DMS 273 treated with DMSO at 0.1 percent for 48 hours (cell line): Measurements from ENCODE around the gene FOSL2.
"Not testable (repeated sequence)": the region's sequence is repeated elsewhere in the genome, so short reads cannot be mapped to it uniquely, and the experiment has no call there.

Source experiments
- DNase-seq: peaks from one replicate; lab custom pipeline; 2025; lab: John Stamatoyannopoulos, UW

FOSL2 gene

GRCh38 chr2:28357948-28358667 lies 34.5 kb upstream of the FOSL2 start:
- no peak for DNase-seq

DNA sequence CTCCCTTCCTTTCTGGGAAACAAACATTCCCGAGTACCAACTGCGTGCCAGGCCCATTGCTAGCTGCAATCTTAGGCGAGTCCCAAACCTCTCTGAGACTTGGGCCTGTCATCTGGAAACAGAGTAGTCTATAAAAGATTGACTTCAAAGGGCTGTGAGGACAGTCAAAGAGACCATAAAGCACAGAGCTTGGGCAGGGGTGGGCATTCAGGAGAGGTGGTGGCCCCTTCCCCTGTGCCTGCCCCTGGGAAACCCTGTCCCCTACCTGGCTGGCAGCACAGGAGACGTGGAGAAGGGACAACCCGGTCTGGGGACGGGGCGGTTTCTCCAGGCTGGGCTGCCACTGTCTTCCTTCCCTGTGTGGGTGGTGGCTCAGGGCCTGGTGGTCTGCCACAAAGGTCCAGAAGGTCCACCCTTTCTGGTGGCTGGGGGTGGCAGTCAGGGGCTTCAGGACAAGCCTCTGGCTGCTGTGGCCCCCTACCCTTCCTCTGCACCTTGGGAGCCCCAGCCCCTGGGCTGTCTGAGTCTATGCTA lies 33.9 kb upstream of the FOSL2 start:
- DNase-seq, result no peak

GRCh38 chr2:28359222-28360057 lies 33.2 kb upstream of the FOSL2 start:
- DNase-seq, result no peak

DNA sequence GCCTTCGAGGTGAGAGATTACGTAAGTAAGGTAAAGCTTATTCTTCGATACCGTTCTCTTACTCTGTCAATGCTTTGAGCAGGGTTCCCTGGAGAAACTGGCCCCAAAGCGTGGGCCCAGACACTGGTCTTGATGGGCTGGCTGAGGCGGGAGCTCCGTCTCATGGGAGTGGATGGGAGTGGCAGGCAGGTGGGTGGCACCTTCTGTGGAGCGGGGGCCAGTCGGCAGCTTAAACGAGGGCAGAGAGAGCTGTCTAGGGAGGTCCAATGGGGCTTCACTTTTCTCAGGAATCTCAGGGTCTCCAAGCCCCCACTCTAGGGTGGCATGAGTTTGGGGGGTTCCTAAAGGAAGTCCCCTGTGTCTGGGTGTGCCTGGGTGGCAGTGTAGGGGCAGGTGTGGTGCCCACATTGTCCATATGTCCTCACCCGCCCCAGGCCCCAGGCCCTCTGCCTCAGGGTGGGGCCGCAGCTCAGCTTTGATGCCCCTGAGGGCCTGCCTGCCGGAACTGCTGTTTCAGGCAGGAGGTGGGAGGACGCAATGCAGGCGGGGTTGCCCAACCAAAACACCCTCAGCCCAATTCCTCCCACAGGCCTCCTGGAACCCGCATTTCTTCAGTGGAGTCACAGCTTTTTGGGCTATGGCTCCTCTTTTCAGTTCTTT lies 32.5 kb upstream of the FOSL2 start:
- DNase-seq, result no peak

- no peak for DNase-seq
Measured at GRCh38 chr2:28360718-28361293, 31.9 kb upstream of the FOSL2 start.

- no peak for DNase-seq
Measured at GRCh38 chr2:28361991-28362710, 30.5 kb upstream of the FOSL2 start.

- DNase-seq, result no peak
Measured at GRCh38 chr2:28362991-28363521, 29.6 kb upstream of the FOSL2 start.

GRCh38 chr2:28363686-28364280 lies 28.9 kb upstream of the FOSL2 start:
- no peak for DNase-seq

DNA sequence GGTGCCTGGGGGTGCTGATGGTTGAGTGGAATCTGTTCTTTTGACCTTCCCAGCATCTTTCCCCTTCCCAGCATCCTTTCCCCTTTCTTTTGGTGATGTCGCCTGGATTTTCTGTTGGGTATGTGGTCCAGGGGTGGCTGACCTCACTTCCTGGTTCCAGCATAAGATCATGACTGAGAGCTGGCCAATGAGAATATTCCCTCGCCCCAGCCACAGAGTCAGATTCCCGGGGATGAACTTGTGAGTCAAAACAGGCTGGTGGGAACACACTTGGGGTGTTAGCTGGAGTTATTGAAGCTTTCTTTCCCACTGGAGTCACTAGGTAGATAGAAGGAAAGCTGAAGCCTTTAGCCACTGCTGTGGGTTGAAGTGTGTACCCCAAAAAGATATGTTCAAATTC lies 28.0 kb upstream of the FOSL2 start:
- DNase-seq, result no peak

- DNase-seq, result no peak
Measured at GRCh38 chr2:28365158-28365557, 27.5 kb upstream of the FOSL2 start.

DNA sequence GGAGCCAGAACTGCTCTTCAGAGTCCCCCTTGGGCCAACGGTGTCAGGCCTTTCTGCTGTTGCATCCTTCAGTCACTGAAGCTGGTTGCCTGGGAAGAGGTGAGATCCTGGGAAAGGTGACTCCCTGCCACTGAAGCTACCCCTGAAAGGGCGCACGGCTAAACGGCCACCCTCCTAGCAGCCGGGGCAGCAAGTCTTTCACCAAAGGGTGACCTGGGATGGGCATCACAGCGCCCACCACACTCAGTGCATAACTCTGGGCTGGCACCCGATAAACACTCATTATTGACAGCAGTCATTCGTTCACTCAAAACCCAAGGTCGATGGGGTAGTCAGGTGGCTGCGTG lies 26.5 kb upstream of the FOSL2 start:
- DNase-seq, result no peak

DNA sequence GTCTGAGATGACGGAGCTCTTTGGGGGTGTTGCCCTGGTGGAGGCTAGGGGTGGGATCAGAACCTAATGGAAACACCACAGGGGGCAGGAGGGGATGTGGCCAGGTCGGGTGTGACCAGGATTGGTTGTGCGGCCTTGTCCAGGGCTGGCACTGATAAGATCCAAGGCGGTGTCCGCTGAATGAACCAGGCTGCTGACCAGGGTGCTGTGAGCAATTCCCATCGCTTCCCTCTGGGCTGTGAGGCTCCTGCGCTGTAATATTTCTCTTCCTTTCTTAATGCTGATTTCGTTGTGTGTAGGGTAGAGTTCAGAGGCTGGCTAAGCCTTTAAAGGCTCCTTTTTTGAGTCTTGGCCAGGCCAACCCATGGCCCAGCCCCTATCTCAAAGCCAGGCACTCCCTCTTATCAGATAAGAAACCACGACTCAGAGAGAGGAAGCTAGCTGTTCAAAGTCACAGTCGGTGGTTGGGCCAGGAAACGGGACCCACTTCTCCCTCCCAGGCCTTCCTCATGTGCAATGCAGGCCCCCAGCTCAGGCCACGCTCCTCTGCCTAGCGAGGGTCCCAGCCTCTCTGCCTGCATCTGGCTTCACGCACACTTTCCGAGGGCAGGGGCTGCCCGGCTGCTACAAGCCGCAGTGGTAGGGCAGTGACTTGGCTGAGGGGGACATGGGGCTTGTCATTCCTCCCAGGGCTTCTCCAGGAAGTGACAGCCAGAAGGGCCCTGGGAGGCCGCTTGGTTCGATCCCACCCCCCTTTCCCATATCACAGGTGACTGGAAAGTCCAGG lies 26.0 kb upstream of the FOSL2 start:
- no peak for DNase-seq

GRCh38 chr2:28367667-28368356 lies 24.8 kb upstream of the FOSL2 start:
- no peak for DNase-seq

- no peak for DNase-seq
Measured at GRCh38 chr2:28368357-28368798, 24.3 kb upstream of the FOSL2 start.

- no peak for DNase-seq
Measured at GRCh38 chr2:28369358-28369757, 23.3 kb upstream of the FOSL2 start.

GRCh38 chr2:28370354-28370753 lies 22.3 kb upstream of the FOSL2 start:
- no peak for DNase-seq

- DNase-seq, result not testable (repeated sequence)
Measured at GRCh38 chr2:28371728-28372127, 20.9 kb upstream of the FOSL2 start.

DNA sequence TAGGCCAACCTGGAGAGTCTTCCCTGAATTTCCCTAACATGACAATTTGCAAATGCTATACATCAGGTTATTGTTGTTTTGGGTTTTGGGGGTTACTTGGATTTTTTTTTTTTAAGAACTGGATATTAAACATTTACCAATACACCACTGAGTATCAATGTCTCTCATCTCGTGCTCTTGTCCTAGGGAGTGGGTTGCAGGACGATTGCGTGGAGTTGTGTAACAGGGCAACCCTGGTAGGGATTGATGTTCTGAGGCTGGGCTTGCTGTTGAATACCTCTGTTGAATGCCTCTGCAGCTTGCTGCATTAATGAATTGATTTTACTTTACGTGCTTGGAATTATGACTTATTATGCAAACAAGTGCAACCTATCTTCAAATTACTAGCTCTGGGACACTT lies 18.8 kb upstream of the FOSL2 start:
- DNase-seq, result no peak

DNA sequence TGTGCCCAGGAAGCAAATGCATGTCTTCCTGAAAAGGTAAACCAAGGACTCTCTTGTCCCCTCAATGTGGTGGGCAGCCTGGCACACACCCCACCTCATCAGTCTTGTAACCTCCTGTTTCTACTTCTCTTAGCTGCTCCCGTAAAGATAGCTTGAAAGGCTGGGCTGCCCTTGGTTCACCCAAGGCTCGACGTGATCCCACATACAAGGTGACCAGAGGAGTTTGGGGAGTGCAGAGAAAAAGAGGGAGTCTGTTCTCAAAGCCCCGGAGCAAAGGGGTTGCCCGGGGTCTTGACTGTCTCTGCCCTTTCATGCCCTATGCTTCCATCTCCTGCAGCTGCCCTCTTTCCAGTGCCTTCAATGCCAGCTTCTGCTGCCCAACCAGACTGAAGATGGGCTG lies 18.3 kb upstream of the FOSL2 start:
- DNase-seq, result no peak

DNA sequence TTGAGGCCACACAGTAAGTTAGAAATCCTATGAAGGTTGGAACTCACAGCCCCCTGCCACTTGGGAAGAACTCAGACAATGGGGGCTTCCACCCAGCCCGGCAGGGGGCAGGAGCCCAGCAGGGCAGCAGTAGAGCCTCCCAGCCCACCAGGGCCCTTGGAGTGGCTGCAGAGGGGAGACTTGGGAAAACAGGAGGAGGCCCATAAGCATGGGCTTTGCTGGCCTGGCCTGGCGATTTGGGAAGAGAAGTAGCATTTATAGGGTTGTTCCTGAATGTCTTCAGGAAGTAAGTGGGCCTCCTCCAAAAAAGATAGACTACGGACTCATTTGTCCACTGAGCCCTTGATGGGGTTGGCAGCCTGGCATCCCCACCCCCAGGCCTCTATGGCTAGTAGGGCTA lies 17.4 kb upstream of the FOSL2 start:
- no peak for DNase-seq
